ELF-1 (cell line): Measurements from ENCODE around the gene TMEM11.

ENCODE experiments used
- DNase-seq: peaks from one replicate; pipeline ENCODE4 v3.0.0-alpha.2; 2016; ENCODE audit warnings: low read depth, low spot score

The TMEM11 gene

GRCh38 chr17:21161498-21162393 is 52.2 kb downstream of the TMEM11 start:
- no peak for DNase-seq

GRCh38 chr17:21160401-21160800 is 53.6 kb downstream of the TMEM11 start:
- DNase-seq = no peak

- no peak for DNase-seq
These were observed 56.2 kb downstream of the TMEM11 start for GRCh38 chr17:21157586-21158370.

GRCh38 chr17:21152731-21153130 is 61.2 kb downstream of the TMEM11 start:
- no peak for DNase-seq

- no peak for DNase-seq
These were observed 64.3 kb downstream of the TMEM11 start for GRCh38 chr17:21149621-21150020.
